ENCODE results near the gene GPR15.

DNA sequence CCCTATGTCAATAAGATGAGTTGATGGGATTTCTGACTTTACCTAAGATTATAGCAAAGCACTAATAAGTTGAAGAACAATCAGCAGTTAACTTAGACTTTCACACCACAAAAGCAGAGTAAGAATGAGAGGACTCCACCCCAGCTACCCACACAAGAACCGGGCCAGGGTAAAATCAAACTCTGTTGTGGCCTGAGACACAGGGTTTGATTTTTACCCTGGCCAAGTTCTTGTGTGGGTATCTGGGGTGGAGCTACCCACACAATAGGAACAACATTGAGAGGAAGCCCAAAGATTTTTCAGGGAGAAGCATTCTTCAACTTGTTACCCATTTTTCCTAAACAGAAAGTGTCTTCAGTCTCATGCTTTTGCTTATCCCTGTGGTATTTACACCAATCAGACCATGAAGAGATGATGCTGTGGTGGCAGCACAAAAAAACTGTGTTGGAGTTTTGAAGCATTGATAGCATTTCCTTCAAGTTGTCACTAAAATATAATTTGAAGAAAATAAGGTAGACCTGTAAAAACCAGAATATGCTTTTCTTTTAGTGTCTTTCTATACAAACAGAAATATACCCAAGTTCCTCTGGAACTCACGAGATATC lies 36.0 kb downstream of the GPR15 start:
- TF ChIP-seq TCF7 (CRISPR knock-in tag; IDR thresholded peaks at IDR 0.05; ENCODE audit: low read depth) (no peak), CREB1 (CRISPR knock-in tag; IDR thresholded peaks at IDR 0.05) (no peak), ESRRA (CRISPR knock-in tag; IDR thresholded peaks at IDR 0.05; ENCODE audit: borderline replicate concordance) (no peak), ZBTB43 (CRISPR knock-in tag; IDR thresholded peaks at IDR 0.05) (no peak), PREB (CRISPR knock-in tag; IDR thresholded peaks at IDR 0.05; ENCODE audit: borderline replicate concordance) (no peak), RORB (CRISPR knock-in tag; IDR thresholded peaks at IDR 0.05) (no peak), MAX (CRISPR knock-in tag; IDR thresholded peaks at IDR 0.05) (no peak), CBFB (CRISPR knock-in tag; IDR thresholded peaks at IDR 0.05; ENCODE audit: low read depth) (no peak)
- TF ChIP-seq, protein P1, sequence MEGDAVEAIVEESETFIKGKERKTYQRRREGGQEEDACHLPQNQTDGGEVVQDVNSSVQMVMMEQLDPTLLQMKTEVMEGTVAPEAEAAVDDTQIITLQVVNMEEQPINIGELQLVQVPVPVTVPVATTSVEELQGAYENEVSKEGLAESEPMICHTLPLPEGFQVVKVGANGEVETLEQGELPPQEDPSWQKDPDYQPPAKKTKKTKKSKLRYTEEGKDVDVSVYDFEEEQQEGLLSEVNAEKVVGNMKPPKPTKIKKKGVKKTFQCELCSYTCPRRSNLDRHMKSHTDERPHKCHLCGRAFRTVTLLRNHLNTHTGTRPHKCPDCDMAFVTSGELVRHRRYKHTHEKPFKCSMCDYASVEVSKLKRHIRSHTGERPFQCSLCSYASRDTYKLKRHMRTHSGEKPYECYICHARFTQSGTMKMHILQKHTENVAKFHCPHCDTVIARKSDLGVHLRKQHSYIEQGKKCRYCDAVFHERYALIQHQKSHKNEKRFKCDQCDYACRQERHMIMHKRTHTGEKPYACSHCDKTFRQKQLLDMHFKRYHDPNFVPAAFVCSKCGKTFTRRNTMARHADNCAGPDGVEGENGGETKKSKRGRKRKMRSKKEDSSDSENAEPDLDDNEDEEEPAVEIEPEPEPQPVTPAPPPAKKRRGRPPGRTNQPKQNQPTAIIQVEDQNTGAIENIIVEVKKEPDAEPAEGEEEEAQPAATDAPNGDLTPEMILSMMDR (IDR thresholded peaks at IDR 0.05) = no peak
- TF ChIP-seq, protein P2, sequence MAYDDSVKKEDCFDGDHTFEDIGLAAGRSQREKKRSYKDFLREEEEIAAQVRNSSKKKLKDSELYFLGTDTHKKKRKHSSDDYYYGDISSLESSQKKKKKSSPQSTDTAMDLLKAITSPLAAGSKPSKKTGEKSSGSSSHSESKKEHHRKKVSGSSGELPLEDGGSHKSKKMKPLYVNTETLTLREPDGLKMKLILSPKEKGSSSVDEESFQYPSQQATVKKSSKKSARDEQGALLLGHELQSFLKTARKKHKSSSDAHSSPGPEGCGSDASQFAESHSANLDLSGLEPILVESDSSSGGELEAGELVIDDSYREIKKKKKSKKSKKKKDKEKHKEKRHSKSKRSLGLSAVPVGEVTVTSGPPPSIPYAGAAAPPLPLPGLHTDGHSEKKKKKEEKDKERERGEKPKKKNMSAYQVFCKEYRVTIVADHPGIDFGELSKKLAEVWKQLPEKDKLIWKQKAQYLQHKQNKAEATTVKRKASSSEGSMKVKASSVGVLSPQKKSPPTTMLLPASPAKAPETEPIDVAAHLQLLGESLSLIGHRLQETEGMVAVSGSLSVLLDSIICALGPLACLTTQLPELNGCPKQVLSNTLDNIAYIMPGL (CRISPR knock-in tag; IDR thresholded peaks at IDR 0.05) = no peak
- TF ChIP-seq, protein P3, sequence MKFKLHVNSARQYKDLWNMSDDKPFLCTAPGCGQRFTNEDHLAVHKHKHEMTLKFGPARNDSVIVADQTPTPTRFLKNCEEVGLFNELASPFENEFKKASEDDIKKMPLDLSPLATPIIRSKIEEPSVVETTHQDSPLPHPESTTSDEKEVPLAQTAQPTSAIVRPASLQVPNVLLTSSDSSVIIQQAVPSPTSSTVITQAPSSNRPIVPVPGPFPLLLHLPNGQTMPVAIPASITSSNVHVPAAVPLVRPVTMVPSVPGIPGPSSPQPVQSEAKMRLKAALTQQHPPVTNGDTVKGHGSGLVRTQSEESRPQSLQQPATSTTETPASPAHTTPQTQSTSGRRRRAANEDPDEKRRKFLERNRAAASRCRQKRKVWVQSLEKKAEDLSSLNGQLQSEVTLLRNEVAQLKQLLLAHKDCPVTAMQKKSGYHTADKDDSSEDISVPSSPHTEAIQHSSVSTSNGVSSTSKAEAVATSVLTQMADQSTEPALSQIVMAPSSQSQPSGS (CRISPR knock-in tag; IDR thresholded peaks at IDR 0.05; ENCODE audit: borderline replicate concordance, low read depth) = no peak
- TF ChIP-seq, protein P4, sequence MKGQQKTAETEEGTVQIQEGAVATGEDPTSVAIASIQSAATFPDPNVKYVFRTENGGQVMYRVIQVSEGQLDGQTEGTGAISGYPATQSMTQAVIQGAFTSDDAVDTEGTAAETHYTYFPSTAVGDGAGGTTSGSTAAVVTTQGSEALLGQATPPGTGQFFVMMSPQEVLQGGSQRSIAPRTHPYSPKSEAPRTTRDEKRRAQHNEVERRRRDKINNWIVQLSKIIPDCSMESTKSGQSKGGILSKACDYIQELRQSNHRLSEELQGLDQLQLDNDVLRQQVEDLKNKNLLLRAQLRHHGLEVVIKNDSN (CRISPR knock-in tag; IDR thresholded peaks at IDR 0.05) = no peak

All from WTC11 (cell line).